Suprapubic skin (tissue), 3 donors: ENCODE results near the gene NR5A2.

Source experiments
- POLR2A ChIP-seq, 2 donors: fragments of 450-650 bp; IDR thresholded peaks; one replicate each; pipeline ENCODE4 v1.6.1; 2017; ENCODE audit warnings: antibody characterized with exemption in 2 of 2, mild to moderate bottlenecking in 2 of 2, moderate library complexity in 2 of 2
- TF ChIP-seq, protein P1 (sequence below), 2 donors: fragments of 200-600 bp in 1 of 2; fragments of 450-650 bp in 1 of 2; sonication (generic) in 1 of 2; IDR thresholded peaks; one replicate each; pipeline ENCODE4 v1.5.1; 2016 to 2019; ENCODE audit warnings: antibody characterized with exemption in 2 of 2, mild to moderate bottlenecking in 1 of 2, moderate library complexity in 1 of 2

DNA sequence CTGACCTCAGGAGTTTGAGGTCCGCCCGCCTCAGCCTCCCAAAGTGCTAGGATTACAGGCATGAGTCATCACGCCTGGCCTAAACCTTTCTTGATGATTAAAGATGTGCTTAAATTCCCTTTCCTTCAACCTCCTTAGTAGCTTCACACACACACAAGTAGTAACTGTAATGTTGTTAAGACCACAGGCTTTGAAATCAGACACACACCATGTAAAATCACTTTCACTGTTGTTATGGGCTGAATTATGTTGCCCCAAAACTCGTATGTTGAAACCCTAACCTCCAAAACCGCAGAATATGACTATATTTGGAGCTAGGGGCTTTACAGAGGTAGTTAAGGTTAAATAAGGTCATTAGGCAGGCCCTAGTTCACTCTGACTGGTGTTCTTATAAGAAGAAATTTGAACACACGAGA, 180.2 kb downstream of the NR5A2 start:
- TF ChIP-seq, protein P1, sequence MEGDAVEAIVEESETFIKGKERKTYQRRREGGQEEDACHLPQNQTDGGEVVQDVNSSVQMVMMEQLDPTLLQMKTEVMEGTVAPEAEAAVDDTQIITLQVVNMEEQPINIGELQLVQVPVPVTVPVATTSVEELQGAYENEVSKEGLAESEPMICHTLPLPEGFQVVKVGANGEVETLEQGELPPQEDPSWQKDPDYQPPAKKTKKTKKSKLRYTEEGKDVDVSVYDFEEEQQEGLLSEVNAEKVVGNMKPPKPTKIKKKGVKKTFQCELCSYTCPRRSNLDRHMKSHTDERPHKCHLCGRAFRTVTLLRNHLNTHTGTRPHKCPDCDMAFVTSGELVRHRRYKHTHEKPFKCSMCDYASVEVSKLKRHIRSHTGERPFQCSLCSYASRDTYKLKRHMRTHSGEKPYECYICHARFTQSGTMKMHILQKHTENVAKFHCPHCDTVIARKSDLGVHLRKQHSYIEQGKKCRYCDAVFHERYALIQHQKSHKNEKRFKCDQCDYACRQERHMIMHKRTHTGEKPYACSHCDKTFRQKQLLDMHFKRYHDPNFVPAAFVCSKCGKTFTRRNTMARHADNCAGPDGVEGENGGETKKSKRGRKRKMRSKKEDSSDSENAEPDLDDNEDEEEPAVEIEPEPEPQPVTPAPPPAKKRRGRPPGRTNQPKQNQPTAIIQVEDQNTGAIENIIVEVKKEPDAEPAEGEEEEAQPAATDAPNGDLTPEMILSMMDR (IDR thresholded peaks at IDR 0.05): no peak
- no peak for TF ChIP-seq POLR2A (IDR thresholded peaks at IDR 0.05)
